Measurements from ENCODE around the gene ADAM19. TPM values are rescaled to one million over a fixed set of nuclear protein-coding genes. Genes with fewer than 3 reads are reported as not detected.

ADAM19 gene
- total and polyA plus RNA-seq, 12 donors = 5.5 to 49.6 (median 18.2) TPM

- ATAC-seq = peak in 3 of 8 donors; percentile 10 to 54 (median 40)
- TF ChIP-seq, protein P1, sequence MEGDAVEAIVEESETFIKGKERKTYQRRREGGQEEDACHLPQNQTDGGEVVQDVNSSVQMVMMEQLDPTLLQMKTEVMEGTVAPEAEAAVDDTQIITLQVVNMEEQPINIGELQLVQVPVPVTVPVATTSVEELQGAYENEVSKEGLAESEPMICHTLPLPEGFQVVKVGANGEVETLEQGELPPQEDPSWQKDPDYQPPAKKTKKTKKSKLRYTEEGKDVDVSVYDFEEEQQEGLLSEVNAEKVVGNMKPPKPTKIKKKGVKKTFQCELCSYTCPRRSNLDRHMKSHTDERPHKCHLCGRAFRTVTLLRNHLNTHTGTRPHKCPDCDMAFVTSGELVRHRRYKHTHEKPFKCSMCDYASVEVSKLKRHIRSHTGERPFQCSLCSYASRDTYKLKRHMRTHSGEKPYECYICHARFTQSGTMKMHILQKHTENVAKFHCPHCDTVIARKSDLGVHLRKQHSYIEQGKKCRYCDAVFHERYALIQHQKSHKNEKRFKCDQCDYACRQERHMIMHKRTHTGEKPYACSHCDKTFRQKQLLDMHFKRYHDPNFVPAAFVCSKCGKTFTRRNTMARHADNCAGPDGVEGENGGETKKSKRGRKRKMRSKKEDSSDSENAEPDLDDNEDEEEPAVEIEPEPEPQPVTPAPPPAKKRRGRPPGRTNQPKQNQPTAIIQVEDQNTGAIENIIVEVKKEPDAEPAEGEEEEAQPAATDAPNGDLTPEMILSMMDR (IDR thresholded peaks at IDR 0.05) = no peak
- H3K4me1 ChIP-seq = peaks cover 6 to 57% (median 32%) of the 10 kb centered on the region in 9 donors
These were observed 68.4 kb downstream of the ADAM19 start for GRCh38 chr5:157506981-157507780.

GRCh38 chr5:157506066-157506590 lies 69.4 kb downstream of the ADAM19 start:
- peaks cover 0 to 54% (median 22%) of the 10 kb centered on the region in 9 donors for H3K4me1 ChIP-seq
- no peak overlapping the region for H3K4me3 ChIP-seq
- TF ChIP-seq, protein P1 (IDR thresholded peaks at IDR 0.05) = no peak
- no peak overlapping the region for H3K27ac ChIP-seq
- H3K36me3 ChIP-seq = peaks cover 0 to 99% (median 17%) of the 10 kb centered on the region in 9 donors
- no peaks in the 10 kb centered on the region for H3K9me3 ChIP-seq
- 78 to 79% methylated on average over 3 of the region's 3 CpGs for WGBS, 2 donors
- H3K27me3 ChIP-seq = no peaks in the 10 kb centered on the region
- intact Hi-C loops (cut with DNase I) = loop anchor here in 2 of 10 donors (10.0 kb wide), 2 partner anchors 69 to 209 kb away; partner anchors contain the start of gene ADAM19 (in 1 of the 2)
- ATAC-seq (no peak), DNase-seq (no peak)

More at GRCh38 chr5:157506981-157507780, 68.4 kb downstream of the ADAM19 start:
- intact Hi-C loops (cut with DNase I) = loop anchor here in 2 of 10 donors (10.0 kb wide), 2 partner anchors 68 to 208 kb away; partner anchors contain the start of gene ADAM19 (in 1 of the 2)
- 56 to 59% methylated on average over 14 of the region's 14 CpGs for WGBS, 2 donors
- peaks cover 0 to 89% (median 10%) of the 10 kb centered on the region in 9 donors for H3K36me3 ChIP-seq
- peak overlapping the region in 1 of 10 donors; percentile 47 for H3K27ac ChIP-seq
- H3K4me3 ChIP-seq = no peak overlapping the region
- DNase-seq = peak; percentile 24 to 30
- H3K9me3 ChIP-seq = no peaks in the 10 kb centered on the region
- no peaks in the 10 kb centered on the region for H3K27me3 ChIP-seq

DNA sequence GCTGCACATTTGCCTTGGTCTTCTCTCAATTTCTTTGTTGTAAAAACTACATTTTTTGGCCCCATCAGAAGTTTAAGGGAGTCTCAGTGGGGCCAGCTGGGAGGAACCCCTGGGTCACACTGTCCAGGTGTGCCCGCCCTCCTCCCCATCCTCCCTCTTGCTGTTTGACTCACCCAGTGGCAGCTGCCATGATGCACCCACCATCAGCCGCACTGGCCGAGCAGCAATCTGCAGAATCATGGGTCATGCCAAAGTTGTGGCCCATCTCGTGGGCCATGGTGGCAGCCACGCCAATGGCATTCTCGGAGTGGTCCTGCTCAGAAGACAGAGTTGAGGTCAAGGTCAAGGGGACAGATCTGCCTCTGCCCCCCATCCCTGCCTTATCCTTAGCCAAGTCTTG lies 70.1 kb downstream of the ADAM19 start:
- DNase-seq (no peak), ATAC-seq (no peak)
- 98 to 100% methylated on average over 6 of the region's 6 CpGs for WGBS, 2 donors
- H3K4me1 ChIP-seq = peaks cover 0 to 48% (median 17%) of the 10 kb centered on the region in 9 donors
- no peak overlapping the region for H3K27ac ChIP-seq
- intact Hi-C loops (cut with DNase I) = loop anchor here in 2 of 10 donors (10.0 kb wide), 2 partner anchors 69 to 209 kb away; partner anchors contain the start of gene ADAM19 (in 1 of the 2)
- H3K36me3 ChIP-seq = peaks cover 0 to 100% (median 17%) of the 10 kb centered on the region in 9 donors
- H3K27me3 ChIP-seq = no peaks in the 10 kb centered on the region
- no peaks in the 10 kb centered on the region for H3K9me3 ChIP-seq
- no peak overlapping the region for H3K4me3 ChIP-seq
- TF ChIP-seq, protein P1 (IDR thresholded peaks at IDR 0.05) = no peak

GRCh38 chr5:157504053-157504452 lies 71.5 kb downstream of the ADAM19 start:
- H3K27me3 ChIP-seq = no peaks in the 10 kb centered on the region
- H3K36me3 ChIP-seq = peaks cover 0 to 100% (median 17%) of the 10 kb centered on the region in 9 donors
- peaks cover 0 to 40% (median 17%) of the 10 kb centered on the region in 9 donors for H3K4me1 ChIP-seq
- ATAC-seq = no peak
- H3K27ac ChIP-seq = no peak overlapping the region
- no peaks in the 10 kb centered on the region for H3K9me3 ChIP-seq
- intact Hi-C loops (cut with DNase I) = loop anchor here in 2 of 10 donors (10.0 kb wide), 2 partner anchors 71 to 211 kb away; partner anchors contain the start of gene ADAM19 (in 1 of the 2)
- no peak overlapping the region for H3K4me3 ChIP-seq
- TF ChIP-seq, protein P1 (IDR thresholded peaks at IDR 0.05) = no peak
- DNase-seq = no peak
- 86 to 95% methylated on average over 8 of the region's 8 CpGs for WGBS, 2 donors
